Bronchus fibroblast of lung (primary cell): ENCODE measurements around the gene UFD1. TPM values are rescaled to one million over a fixed set of nuclear protein-coding genes. Genes with fewer than 3 reads are reported as not detected.

Source experiments
- total RNA-seq: library from RNA; depleted of rRNA; stranded (reverse); fragments of >200 nt; gene quantifications from 2 replicates; pipeline ENCODE4 v1.2.3, GENCODE V29; 2015

The UFD1 gene
- 44.4 and 54.3 TPM in 2 replicates for total RNA-seq

DNA sequence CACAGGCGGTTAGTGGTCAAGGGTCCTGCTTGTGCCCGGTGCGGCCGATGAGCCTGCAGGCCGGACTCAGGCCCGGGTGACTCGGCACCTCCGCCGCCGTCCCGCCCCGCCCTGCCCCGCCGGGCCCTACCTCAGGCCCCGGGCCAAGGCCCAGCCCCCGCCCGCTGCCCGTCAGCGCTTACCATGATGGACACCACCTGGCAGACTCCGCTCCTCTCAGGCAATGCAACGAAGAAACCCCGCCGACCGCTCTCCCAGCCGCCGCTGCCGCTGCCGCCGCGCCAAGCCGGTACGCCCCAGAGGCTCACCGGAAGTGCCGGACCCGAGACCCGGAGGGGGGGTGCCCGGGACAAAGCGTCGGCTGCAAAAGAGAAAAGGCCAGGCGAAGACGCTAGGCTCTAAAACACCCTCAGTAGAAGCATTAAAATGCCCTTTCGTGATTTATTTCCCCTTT, at the start of gene UFD1:
Gene UFD1 (minus strand): TSS at position 293 of the 454 bp plus-strand sequence. CDS start 108 bp downstream, at position 185.

DNA sequence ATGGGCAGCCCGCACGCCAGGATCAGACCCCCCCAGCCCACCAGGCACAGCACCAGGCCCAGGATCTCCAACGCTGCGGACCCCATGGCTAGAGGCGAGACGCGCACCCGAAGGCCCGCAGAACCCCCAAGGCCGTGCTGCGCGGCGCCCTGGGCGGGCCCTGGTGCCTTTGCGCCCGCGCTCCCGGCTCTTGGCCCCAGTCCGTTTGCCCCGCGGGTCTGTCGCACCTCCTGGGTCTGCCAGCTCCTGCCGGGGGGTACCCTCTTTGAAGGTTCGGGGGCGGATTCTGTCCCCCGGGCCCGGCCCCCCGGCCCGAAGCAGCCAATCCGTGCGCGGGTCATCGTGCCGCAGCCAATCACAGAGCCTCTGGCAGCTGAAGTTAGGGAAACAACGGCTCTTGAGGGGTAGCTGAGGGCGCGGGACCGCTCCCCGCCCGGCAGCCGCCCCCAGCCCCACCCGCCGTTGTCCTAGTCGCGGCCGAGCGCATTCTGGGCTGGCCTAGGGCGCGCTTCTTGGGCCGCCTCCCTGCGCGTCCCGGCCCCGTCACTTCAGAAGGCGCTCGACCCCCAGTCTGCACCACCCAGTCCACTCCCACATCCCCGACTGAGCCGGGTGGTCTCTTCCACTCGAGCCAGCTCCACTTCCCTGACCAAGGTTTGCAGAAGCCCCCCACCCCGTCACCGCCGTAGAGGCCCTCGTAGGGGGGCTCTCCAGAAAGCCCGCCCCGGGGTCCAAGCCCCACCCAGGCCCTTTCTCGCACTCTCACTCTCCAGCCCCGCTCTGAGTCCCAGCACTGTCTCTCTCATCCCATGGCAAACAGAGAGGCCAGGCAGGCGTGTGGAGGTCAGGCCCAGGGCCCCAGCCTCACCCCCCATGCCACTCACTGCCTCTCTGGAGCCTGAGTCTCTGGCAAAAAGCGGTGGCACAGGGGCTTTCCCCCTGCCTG, 45.5 kb upstream of the UFD1 start, which contains the start of gene CLDN5:
Gene CLDN5 (minus strand): TSS at position 241 of the 946 bp plus-strand sequence. CDS start 155 bp downstream, at position 86.

DNA sequence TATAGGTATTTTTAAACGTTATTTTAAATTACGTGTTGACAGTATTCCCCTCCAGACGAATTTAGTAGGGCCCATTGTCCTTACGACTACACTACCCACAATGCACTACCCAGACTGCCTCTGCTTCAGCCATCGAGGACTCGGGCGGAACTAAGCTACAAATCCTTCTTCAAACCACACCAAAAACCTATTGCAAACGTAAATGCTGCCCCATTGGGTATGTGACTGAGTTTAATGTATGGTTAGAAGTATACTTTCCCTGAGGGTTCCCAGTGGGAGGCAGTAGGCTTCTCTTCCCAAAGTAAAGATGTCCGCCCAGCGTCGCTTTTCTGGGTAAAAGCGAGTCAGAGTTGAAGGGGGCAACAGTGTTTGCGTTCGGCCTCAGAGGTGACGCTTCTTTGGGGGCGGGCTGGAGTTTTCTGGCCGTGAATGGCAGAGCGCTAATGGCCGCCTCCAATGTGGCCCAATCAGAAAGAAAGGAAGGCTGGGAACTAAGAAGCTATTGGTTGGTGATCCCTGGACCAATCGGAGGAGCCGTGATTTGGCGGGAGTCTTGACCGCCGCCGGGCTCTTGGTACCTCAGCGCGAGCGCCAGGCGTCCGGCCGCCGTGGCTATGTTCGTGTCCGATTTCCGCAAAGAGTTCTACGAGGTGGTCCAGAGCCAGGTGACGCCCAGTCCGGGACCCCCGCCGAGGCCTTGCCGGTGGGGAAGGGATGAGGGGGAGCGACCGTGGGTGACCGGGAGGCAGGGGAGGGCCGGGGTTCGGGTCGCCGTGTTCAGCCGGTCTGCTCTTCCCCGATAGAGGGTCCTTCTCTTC, 571 bp upstream of the UFD1 start, which contains the start of gene CDC45:
Gene CDC45 (plus strand): TSS at position 566 of the 818 bp plus-strand sequence. CDS start 49 bp downstream, at position 615.

DNA sequence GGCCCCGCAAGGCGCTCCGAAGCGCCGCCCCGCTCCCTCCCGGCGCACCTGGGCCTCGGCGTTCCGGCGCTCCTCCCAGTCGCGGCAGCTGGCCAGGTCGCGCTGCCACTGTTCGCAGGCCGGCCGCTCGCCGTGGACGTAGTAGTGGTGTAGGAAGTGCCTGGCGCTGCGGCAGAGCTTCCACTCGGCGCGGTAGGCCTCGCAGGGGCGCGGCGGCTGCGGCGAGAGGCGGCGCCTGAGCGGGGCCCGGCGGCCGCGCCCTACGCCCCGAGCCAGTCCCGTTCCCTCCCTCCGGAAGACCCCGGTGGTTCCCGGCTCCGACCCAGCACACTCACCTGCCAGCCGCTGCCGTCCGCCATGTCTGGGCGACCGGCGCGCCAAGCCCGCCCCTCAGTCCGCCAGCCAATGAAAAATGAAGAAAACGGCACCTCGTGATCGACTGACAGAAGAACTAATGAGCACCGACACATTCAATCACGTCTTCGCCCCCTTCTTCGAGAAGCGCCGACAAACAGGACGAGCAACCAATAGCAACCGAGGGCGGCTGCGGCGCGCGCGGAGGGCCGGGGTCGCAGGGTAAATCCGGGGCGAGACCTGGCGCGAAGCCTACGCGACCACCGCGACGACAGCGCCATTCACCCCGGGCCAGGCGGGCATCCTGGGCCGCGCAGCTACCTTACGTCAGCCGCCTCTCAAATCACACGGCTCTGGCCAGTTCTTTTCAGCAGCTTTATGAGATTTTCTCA, 31.5 kb downstream of the UFD1 start, which contains the start of gene C22orf39:
Gene C22orf39 (minus strand): TSS at position 382 of the 746 bp plus-strand sequence. CDS start 23 bp downstream, at position 359.

GRCh38 chr22:19432133-19432851, 46.7 kb downstream of the UFD1 start, which contains the start of gene MRPL40:
Gene MRPL40 (plus strand): TSS chr22:19432545. CDS start chr22:19432555, 10 bp downstream.

GRCh38 chr22:19431649-19432132, 47.3 kb downstream of the UFD1 start, which contains the start of gene HIRA:
Gene HIRA (minus strand): TSS chr22:19431733. CDS start chr22:19431476, 257 bp downstream.

Other genes with a start within 250 kb of the UFD1 start
- gene CLTCL1, start 187.5 kb downstream of the UFD1 start, total RNA-seq, result 4.5 and 4.9 TPM in 2 replicates
- gene HIRA, start 47.5 kb downstream of the UFD1 start, total RNA-seq, result 16.8 and 18.4 TPM in 2 replicates
- gene MRPL40, start 46.6 kb downstream of the UFD1 start, total RNA-seq, result 41.4 and 50.4 TPM in 2 replicates
- 36.0 and 40.0 TPM in 2 replicates for gene C22orf39, start 31.5 kb downstream of the UFD1 start, total RNA-seq
- gene CDC45, start 727 bp upstream of the UFD1 start, total RNA-seq, result 45.9 and 47.9 TPM in 2 replicates
- 0.50 and 1.8 TPM in 2 replicates for gene CLDN5, start 45.2 kb upstream of the UFD1 start, total RNA-seq
- 8.4 and 12.8 TPM in 2 replicates for gene SEPTIN5, start 235.3 kb upstream of the UFD1 start, total RNA-seq
- 0.50 TPM in 1 of 2 replicates, not detected in the other for gene GP1BB, start 244.3 kb upstream of the UFD1 start, total RNA-seq